Fibroblast of the aortic adventitia (primary cell): ENCODE results near the gene EMD. TPM values are rescaled to one million over a fixed set of nuclear protein-coding genes. Genes with fewer than 3 reads are reported as not detected.

Source experiments
- DNase-seq: peaks from one replicate; pipeline ENCODE4 v3.0.0-alpha.2; 2010; ENCODE audit warnings: low read depth
- H3K4me3 ChIP-seq: 2 replicates; pipeline ENCODE4 v1.5.1; 2011; ENCODE audit warnings: low read depth, mild to moderate bottlenecking, control low read depth, low read length, moderate library complexity
- CTCF ChIP-seq: IDR thresholded peaks from 2 replicates; pipeline ENCODE4 v1.5.1; 2011; ENCODE audit warnings: mild to moderate bottlenecking, low read length, control low read depth, inconsistent platforms; ENCODE audit not compliant: insufficient read depth
- small RNA-seq: library from RNA; depleted of rRNA; stranded (forward); fragments of <200 nt; gene quantifications from one replicate; pipeline ENCODE3, GENCODE V24; 2012
- total RNA-seq: library from RNA; depleted of rRNA; stranded (reverse); fragments of >200 nt; gene quantifications from 2 replicates; pipeline ENCODE4 v1.2.3, GENCODE V29; 2012; ENCODE audit warnings: low replicate concordance

EMD gene
- total RNA-seq, 1 donor, result 29.9 TPM

GRCh38 chrX:154426916-154427770 lies 48.0 kb downstream of the EMD start:
- H3K4me3 ChIP-seq, result no peak overlapping the region
- no peak for TF ChIP-seq CTCF
- no peak for DNase-seq

DNA sequence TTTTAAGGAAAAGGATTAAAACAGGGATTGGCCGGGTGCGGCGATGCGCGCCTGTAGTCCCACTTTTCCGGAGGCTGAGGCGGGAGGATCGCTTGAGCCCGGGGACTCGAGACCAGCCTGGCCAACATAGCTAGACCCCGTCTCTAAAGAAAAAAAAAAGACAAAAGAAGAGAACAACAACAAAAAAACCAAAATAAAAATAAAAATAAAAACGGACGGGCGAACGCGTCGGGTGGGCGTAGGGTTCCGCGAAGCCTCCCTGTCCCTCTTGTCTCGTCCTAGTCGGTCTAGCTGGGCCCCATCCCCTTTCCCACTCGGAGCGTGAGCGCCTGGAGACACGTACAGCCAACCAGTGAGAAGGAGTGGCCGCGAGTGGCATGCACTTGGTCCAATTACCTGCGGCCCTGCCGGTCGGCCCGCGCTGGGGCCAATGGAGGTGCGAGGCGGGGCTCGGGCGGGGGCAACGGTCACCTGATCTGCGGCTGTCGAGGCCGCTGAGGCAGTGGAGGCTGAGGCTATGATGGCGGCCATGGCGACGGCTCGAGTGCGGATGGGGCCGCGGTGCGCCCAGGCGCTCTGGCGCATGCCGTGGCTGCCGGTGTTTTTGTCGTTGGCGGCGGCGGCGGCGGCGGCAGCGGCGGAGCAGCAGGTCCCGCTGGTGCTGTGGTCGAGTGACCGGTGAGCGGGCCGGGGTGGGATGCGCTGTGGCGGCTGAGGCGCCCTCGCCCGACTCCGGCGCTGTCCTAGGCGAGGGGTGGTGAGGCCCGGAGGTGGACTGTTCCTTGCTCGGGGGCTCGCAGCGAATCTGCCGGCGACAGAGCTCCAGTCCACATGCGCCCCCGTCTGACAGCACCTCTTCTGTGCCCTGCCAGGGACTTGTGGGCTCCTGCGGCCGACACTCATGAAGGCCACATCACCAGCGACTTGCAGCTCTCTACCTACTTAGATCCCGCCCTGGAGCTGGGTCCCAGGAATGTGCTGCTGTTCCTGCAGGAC lies 49.4 kb downstream of the EMD start, which contains the start of gene ATP6AP1:
ATP6AP1 (plus strand) TSS at position 502 of the 996 bp plus-strand sequence; CDS start at position 518, 16 bp downstream.
- H3K4me3 ChIP-seq, result peak within 1 kb of the TSS; percentile 74
- TF ChIP-seq CTCF, result no peak
- DNase-seq, result peak; percentile 93

- H3K4me3 ChIP-seq, result peak overlapping the region; percentile 74
- TF ChIP-seq CTCF, result no peak
- no peak for DNase-seq
Measured at GRCh38 chrX:154429711-154430110, 50.6 kb downstream of the EMD start.

DNA sequence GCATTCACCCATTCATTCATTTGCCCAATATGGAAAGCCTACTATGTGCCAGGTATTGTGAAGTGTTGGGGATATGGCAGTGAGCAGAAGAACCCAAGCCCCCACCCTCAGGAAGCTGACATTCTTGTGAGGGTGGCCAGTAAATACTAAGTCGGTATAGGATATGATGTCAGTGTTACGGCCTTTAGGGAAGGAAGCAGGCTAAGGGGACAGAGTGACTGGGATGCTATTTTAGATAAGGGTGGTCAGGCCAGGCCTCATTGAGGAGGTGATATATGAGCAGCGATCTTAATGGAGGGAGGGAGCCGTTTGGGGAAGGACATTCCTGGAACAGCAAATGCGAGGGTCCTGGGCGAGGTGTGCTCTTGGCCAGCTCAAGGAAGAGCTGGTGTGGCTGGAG lies 51.4 kb downstream of the EMD start:
- H3K4me3 ChIP-seq, result no peak overlapping the region
- TF ChIP-seq CTCF, result no peak
- no peak for DNase-seq

GRCh38 chrX:154430916-154431315 lies 51.8 kb downstream of the EMD start:
- TF ChIP-seq CTCF, result no peak
- H3K4me3 ChIP-seq, result no peak overlapping the region
- DNase-seq, result no peak

Small RNAs within 50 kb of the gene (small RNA-seq; reads per million reads assigned to genes)
- not detected for gene SNORA70

Other genes with a start within 250 kb of the EMD start
- not detected in 2 replicates for gene OPN1LW, start 235.1 kb upstream of the EMD start, total RNA-seq
- not detected in 2 replicates for gene OPN1MW, start 196.7 kb upstream of the EMD start, total RNA-seq
- not detected in 2 replicates for gene OPN1MW2, start 159.5 kb upstream of the EMD start, total RNA-seq
- not detected in 2 replicates for gene OPN1MW3, start 121.7 kb upstream of the EMD start, total RNA-seq
- not detected in 2 replicates for gene TEX28, start 84.2 kb upstream of the EMD start, total RNA-seq
- gene TKTL1, start 83.5 kb upstream of the EMD start, total RNA-seq, result not detected in 2 replicates
- 549 and 1,365 TPM in 2 replicates for gene FLNA, start 4.7 kb upstream of the EMD start, total RNA-seq
- 1,297 and 3,230 TPM in 2 replicates for gene RPL10, start 19.1 kb downstream of the EMD start, total RNA-seq
- 15.8 and 31.0 TPM in 2 replicates for gene DNASE1L1, start 30.0 kb downstream of the EMD start, total RNA-seq
- 18.0 and 30.9 TPM in 2 replicates for gene TAFAZZIN, start 32.2 kb downstream of the EMD start, total RNA-seq
- gene ATP6AP1, start 49.4 kb downstream of the EMD start, total RNA-seq, result 33.2 and 36.1 TPM in 2 replicates
- 53.9 and 115 TPM in 2 replicates for gene GDI1, start 57.9 kb downstream of the EMD start, total RNA-seq
- gene FAM50A, start 64.8 kb downstream of the EMD start, total RNA-seq, result 39.0 and 99.0 TPM in 2 replicates
- gene PLXNA3, start 79.0 kb downstream of the EMD start, total RNA-seq, result 11.9 and 25.8 TPM in 2 replicates
- gene LAGE3, start 100.0 kb downstream of the EMD start, total RNA-seq, result 19.1 and 31.6 TPM in 2 replicates
- 10.9 and 35.0 TPM in 2 replicates for gene UBL4A, start 107.3 kb downstream of the EMD start, total RNA-seq
- 23.9 and 28.6 TPM in 2 replicates for gene SLC10A3, start 111.3 kb downstream of the EMD start, total RNA-seq
- 16.9 and 20.0 TPM in 2 replicates for gene FAM3A, start 136.9 kb downstream of the EMD start, total RNA-seq
- gene G6PD, start 167.6 kb downstream of the EMD start, total RNA-seq, result 45.5 and 126 TPM in 2 replicates
- gene IKBKG, start 168.3 kb downstream of the EMD start, total RNA-seq, result 17.1 and 37.2 TPM in 2 replicates
- gene CTAG1A, start 205.8 kb downstream of the EMD start, total RNA-seq, result not detected in 2 replicates
- not detected in 2 replicates for gene CTAG1B, start 240.0 kb downstream of the EMD start, total RNA-seq